ENCODE results near the gene OR13J1.
"Not testable (repeated sequence)": the region's sequence is repeated elsewhere in the genome, so short reads cannot be mapped to it uniquely, and the experiment has no call there.

OR13J1 gene

DNA sequence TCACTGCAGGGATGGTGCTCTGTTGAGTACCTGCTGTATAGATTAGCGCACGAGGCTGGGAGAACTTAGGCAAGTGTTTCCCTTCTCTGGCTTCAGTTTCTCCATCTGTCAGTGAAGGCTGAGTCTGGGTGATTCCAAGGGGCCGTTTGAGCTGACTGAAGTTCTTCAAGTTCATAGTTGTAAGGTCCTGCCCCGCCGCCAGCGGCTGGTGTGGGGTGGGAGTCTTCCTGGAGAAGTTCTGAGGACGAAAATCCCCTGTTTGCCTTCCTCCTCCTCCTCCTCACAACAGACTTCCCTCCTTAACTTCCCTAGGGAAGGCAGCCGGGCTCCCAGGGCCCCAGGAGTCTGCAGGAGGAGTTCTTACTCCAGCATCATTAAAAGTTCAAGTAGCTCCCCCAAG lies 34.1 kb upstream of the OR13J1 start:
- no peak for DNase-seq

DNA sequence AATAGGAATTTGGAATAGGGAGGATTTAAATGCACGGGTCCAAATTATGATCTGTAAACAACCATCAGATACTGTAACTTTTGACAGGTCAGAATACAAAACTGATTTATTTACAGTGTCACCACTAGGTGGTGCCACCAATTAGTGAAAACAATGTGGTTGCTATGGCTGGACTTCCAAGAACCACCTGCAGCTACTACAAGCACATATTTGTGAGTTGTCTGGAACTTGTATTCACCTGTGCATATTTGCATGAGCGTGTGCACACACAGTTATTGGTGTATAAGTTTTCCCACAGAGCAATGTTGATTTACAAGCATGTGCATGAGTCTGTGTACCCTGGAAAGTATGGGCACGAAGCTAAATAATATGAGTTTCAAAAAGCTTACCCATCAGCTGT lies 32.8 kb upstream of the OR13J1 start:
- no peak for DNase-seq

DNA sequence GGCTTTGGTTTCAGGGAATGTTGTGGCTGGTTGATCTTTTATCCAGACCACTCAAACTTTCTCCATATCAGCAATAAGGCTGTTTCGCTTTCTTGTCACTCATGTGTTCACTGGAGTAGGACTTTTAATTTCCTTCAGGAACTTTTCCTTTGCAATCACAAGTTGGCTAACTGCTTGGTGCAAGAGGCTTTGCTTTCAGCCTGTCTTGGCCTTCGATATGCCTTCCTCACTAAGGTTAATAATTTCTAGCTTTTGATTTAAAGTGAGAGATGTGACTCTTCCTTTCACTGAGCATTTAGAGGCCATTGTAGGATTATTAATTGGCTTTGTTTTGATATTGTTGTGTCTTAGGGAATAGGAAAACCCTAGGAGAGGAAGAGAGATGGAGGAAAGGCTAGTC lies 28.8 kb upstream of the OR13J1 start:
- DNase-seq, result no peak

GRCh38 chr9:35898337-35898736 lies 28.1 kb upstream of the OR13J1 start:
- DNase-seq, result no peak

- DNase-seq, result not testable (repeated sequence)
Measured at GRCh38 chr9:35897376-35898099, 27.3 kb upstream of the OR13J1 start.

- no peak for DNase-seq
Measured at GRCh38 chr9:35896570-35896969, 26.4 kb upstream of the OR13J1 start.

DNA sequence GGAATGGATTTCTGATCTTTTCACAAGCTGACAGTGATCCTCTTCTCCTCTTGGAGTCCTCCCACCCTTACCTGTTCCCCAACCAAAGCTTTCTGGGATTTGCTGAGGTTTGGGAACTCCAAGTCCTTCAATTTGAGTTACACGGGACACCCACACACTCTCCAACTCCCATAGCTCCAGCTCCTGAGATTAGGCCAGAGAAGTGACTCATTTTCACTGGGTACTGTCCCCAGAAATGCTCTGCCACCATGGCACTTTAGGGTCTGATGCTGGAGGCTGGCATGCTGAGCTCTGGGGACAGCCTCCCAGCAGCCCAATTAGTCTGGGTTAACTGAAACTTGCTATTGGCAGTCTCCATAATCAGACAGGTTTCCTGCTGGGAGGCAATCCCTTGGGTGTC lies 21.9 kb upstream of the OR13J1 start:
- DNase-seq, result no peak

DNA sequence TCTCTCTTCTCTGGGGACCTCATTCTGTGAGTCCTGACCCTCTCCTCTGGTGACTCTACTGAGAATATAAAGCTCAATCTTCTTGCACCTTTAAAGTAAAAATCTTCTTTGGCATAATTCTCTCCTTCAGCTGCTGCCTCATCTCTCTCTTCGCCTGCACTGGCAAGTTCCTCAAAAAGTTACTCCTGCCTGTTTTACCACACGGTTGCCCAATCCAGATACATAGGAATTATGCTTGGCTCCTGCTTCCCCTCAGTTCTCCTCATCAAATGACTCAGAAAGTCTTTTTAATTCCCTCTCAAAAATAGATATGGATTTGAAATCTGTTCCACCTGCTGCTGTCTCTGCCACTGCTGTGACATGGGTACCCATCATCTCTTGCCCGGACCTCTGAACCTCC lies 21.4 kb upstream of the OR13J1 start:
- no peak for DNase-seq

- not testable (repeated sequence) for DNase-seq
Measured at GRCh38 chr9:35884908-35885307, 14.7 kb upstream of the OR13J1 start.

GRCh38 chr9:35882996-35883395 lies 12.8 kb upstream of the OR13J1 start:
- no peak for DNase-seq

DNA sequence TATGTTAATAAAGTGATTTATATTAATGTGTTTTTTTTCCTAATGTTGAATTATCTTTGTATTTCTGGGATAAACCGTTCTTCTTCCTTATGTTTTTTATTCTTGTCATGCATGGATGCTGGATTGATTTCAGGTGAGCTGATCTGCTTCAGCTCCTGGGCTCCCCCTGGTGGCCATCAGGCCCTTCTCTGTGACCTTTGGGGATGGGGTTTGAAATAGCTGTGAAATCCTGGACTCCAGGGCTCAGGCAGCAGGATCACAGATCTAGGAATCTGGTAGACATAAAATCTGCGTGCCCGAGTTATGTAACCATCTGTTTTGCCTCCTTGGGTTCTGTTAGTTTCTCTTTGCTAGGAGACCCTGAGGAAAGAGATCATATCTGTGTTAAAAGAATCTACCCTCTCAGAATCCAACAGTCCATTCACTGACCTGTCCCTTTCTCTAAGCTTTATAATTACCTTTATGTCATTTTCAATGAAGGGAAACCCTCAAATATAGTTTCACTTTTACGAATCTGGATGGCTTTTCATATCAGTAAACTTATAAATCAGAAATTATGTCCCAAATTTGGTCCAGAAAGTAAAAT lies 12.2 kb upstream of the OR13J1 start:
- peak; percentile 68 for DNase-seq

- no peak for DNase-seq
Measured at GRCh38 chr9:35872505-35872904, 2.3 kb upstream of the OR13J1 start.

- no peak for DNase-seq
Measured at GRCh38 chr9:35871545-35871944, 1.3 kb upstream of the OR13J1 start.

DNA sequence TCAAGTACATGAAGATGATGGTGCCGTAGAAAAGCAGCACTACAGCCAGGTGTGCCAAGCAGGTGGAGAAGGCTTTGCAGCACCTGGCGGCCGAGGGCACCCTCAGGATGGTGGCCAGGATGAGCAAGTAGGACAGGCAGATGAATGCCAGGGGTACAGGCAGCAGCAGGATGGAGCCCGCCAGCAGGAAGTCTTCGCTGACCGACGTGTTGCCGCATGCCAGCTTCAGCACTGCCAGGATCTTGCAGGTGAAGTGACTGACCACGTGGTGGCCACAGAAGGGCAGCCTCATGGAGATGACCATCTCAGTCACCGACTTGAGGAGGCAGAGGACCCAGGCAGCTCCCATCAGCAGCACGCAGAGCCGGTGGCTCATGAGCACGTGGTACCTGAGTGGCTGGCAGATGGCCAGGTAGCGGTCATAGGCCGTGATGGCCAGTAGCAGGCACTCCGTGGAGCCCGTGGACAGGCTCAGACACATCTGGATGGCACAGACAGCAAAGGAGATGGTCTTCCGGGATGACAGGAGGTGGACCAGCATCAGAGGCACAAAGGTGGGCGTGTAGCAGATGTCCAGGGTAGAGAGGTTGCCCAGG lies 482 bp downstream of the OR13J1 start:
- DNase-seq, result no peak

- DNase-seq, result no peak
Measured at GRCh38 chr9:35868933-35869332, 1.3 kb downstream of the OR13J1 start.

DNA sequence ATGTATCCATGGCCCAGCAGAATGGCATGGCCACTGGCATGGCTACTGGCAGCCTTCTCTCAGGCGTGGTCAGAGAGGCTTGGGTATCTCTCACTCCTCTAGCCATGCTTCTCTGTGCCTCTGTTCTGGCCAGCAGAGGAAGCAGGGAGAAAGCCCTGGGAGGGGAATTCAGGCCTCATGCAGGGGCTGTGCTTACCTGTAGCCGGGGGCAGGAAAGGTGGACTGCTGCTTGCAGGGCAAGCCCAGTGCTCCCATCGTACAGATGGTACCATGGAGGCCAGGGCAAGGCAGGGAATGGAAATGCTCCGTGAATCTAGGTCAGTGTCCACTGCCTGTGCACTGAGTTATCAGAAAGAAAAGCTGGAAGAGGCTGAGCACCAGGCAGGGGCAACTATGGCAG lies 2.7 kb downstream of the OR13J1 start:
- DNase-seq, result no peak

GRCh38 chr9:35864695-35865255 lies 5.4 kb downstream of the OR13J1 start:
- DNase-seq, result no peak

- DNase-seq, result no peak
Measured at GRCh38 chr9:35863583-35863982, 6.6 kb downstream of the OR13J1 start.

- DNase-seq, result no peak
Measured at GRCh38 chr9:35862328-35862727, 7.9 kb downstream of the OR13J1 start.

DNA sequence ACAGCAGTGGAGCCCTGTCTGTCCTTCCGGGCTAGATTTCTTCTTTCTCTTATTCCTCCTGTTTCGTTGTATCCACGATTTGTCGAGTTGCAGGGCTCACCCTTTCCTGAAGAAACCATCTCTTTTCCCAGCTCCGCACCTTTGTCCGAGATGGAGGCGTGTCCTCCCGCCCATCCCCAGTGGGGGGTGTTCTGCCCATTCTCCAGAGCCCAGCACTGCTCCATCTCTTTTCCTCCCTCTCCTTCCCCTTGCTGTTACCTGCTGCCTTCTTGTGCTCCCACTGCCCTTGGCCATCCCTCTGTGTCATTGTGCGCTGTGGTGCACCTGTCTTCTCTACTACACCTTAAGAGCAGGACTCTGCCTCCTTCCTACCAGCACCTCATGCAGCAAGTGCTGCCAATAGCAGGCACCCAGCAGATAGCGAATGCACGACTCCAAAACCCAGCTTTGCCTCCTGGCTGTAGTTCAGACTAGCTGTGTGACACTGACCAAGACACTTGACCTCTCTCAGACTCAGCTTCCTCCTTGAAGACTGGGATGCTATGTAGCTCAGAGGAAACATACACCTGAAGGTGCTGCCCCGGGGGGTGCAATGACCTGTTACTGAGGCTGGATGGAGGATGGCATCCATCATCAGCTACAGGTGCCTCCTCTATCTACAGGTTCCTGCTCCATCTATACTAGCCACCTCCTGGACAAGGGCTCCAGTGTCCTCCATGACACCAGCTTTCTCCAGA lies 8.9 kb downstream of the OR13J1 start:
- no peak for DNase-seq

- no peak for DNase-seq
Measured at GRCh38 chr9:35859990-35860339, 10.2 kb downstream of the OR13J1 start.

GRCh38 chr9:35859310-35859989 lies 10.8 kb downstream of the OR13J1 start:
- no peak for DNase-seq

GRCh38 chr9:35858458-35858857 lies 11.7 kb downstream of the OR13J1 start:
- DNase-seq, result no peak

All from stimulated activated naive CD4-positive, alpha-beta T cell treated with Interleukin-2 at 50 U/mL for 16 hours (primary cell).